ENCODE data around the gene VANGL2.

The VANGL2 gene

DNA sequence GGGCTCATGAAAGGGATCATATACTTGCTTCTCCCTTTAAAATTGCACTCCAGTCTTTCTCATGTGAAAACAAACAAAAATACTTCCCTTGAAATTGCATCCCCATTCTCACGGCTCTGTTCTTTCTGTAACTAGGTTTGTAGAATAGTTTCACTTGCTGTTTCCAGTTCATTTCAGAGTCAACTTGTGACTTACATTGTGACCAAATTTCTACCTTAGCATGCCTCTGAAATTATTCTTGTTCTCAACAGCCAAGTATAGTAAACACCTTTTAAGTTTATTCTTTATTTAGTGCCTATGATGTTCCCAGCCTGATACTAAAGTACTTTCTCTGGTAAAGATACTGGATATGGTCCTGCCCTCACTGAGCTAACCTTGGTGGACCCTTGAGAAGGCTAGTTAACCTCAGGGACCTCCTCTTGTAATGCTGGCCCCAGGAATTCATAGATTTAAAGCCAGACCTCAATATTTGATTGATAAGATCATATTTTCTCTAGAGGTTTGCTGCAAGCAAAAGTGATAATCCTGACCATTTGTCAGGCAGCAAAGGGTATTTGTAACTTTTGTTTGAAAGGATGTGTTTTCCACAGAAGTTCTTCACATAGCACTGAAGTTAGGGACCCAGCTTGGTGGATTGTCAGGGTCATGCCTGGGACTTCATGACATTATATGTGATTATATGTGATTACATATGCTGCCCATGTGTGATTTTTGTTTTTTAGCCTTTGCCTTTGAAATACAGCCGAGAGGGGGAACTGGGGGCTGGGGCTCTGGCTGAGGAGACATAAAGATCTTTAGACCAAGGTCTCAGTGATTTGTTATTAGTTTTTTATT lies 29.6 kb downstream of the VANGL2 start:
- no peak for DNase-seq

DNA sequence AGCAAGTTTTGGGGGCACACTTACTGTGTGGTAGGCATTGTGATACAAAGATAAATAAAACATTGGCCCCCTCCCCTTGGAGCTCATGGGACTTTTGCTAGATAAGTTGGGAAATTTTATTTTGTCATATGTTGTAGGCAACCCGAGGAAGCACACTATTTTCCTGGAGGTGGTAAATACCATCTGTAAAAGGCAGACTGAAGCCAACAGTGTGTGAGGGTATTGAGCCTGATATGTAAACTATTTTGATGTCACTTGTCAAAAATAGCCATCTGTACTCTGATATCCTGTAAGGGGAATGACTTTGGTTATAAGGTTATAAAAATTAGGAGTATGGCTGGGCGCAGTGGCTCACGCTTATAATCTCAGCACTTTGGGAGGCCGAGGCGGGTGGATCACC lies 30.6 kb downstream of the VANGL2 start:
- no peak for DNase-seq

DNA sequence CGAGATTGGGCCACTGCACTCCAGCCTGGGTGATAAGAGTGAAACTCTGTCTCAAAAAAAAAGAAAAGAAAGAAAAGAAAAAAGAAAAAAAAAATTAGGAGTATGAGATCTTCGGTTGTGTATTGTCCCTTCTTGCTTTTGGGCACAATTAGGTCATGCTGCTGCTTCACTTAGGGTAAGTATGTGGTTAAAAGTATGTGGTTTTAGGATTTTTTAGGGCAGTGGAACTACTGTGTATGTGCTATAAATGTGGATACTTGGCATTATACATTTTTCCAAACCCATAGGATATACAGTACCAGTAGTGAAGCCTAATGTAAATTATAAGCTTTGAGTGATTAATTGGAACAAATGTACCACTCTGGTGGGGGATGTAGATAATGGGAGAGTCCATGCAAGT lies 31.2 kb downstream of the VANGL2 start:
- DNase-seq: no peak

DNA sequence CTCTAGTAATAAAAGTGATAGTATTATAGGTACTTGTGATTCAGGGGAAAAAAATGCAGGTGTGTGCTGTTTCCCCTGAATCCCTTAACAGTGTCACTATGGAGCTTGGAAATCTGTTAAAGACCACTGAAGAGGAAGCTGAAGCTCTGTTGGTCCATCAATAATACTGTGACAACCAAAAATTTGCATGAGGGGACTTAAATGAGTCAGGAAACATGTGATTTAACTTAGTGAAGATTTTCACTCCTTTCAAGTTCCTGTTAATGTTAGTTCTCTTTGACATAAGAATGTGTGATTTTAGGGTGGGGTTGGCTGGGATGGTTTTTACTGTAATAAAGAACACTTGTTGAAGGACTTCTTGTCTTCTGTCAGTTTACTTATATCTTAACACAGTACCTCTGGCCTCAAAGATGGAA lies 32.0 kb downstream of the VANGL2 start:
- no peak for DNase-seq

DNA sequence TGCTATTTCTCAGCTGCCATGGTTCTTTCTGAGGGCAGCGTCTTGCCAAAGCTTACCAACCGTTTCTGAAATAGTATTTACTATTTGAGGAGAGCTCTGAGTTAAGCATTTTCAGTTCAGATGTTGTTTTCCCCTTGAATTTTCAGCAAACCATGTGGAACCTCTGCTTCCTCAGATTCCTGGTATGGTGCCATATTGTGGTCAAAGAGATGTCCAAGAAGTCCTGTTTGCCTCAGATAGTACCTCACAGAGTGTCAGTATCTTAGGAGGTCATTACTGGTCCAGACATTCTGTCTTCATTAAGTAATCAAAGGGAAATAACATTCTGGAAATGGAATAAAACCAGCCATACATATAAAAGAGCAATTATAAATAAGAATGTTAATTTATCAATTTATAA lies 36.6 kb downstream of the VANGL2 start:
- no peak for DNase-seq

DNA sequence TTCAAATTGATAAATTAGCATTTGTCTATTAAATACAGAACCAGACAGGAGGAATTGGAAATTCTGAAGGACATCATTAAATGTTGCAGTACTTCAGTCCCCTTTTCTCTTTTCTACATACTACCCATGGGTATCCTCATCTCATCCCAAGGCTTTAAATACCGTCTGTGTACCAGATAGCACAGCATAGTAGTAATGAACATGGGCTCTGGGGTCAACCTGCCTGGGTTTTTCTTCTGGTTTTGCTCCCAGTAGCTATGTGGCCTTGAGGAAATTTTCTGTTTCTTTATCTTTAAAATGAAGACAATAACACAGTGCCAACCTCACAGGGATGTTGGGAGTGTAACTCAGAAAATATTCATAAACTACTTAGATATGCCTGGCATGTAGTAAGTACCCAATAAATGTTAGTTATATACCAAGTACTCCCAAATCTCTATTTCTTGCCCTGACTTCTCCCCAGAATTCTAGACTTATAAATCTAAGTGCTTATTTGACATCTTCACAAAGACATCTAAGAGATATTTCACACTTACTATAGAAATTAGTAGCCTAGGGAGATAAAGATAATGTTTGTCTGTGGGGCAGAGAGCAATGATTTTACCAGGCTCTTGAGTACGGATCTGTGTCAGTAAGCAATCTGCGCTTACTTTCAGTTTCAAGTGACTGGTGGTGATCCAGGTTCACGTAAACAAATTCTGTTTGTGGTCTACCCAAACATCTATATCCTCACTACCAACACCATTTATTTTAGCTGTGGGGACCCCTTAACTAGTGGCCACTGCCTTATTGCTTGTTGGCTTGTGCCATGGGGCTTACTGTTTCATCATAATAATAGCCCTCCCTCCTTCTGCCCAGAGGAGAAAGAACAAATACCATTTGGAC lies 37.3 kb downstream of the VANGL2 start:
- no peak for DNase-seq

DNA sequence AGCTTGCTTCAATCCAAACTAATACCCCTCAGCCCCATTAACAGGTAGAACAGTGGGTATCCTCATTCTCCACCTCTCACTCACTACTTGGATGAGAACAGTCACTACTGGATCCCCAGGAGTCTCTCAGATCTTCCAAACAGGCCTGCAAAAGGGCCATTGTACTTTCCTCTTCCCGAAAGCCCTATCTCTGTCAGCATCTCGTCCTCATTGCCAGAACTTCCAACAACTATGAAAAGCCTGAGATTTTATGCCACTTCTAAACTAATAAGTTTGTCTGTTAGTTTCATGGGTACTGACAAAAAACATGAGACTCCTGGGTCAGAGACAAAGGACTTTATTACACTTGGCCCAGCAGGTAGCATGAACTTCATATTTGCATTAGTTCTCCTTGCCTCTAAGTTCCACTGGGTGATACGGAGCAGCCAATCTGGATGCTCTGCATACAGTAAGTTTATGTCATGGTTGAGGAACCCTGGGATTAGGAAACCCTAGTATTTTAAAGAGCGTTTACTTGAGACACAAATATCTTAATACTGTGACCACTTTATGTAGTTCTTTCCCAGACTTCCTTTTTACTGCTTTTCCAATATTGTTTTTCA lies 38.1 kb downstream of the VANGL2 start:
- no peak for DNase-seq

DNA sequence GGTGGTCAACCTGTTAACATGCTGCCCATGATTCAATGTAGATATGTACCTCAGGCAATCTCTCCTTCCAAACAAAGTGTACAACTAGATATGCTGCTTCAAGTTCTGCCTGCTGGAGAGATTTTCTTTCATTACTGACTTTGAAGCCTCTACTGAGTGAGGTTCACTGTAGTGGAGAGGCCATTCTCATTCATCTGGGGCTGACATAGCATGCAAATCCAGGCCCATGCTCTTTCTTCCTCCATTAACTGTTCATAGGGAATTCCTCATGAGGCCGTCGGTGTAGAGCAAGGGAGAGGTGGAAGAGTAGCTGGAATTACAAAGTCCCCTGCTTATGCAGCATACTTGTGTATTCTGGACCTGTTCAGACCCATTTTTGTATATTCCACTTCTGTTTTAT lies 38.6 kb downstream of the VANGL2 start:
- no peak for DNase-seq

DNA sequence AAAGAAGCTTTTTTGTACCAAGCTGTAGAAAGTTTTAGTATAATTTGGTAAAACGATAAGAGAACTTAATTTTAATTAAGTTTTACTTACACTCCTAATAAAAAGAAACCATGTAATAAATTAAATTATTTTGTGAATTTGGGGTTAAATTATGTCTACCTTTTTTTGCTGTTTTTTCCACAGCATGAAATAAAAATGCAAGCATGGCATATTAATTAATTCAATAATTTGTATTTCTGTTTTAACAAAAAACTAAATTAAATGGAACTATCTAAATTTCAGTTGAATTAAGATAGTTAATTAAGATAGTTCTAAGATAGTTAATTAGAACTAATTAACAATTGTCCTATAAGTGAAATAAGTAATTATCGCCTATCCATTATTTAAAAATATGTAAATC lies 39.4 kb downstream of the VANGL2 start:
- DNase-seq: no peak

DNA sequence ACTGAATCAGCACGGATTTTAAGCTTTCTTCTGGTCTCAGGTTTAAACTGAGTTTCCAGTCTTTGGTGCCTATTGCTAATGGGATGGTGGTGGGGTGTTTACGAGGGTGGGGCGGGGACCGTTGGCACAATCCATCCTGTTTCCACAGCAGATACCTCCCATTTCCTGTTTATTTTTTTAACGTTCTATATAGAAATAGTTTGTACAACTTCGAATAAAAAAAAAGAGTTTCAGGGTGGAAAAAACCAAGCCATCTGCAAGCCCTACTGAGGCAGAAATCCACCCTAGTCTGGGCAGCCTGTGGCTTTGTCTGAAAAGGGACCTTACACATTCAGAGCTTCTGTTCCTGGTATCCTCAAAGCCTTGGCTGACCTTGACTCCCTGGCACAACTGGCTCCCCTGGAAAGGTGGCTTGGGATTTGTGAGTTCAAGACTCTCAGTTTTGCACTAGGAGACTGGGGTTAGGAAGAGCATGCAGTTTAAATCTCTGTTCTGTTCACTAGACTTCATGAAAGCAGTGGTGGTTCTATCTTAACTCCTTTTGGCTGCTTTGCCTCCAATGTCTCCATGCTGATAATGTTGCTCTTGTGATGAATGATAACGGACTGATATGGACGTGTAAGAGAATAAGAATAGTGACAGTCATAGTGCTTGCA lies 46.7 kb downstream of the VANGL2 start:
- no peak for DNase-seq

DNA sequence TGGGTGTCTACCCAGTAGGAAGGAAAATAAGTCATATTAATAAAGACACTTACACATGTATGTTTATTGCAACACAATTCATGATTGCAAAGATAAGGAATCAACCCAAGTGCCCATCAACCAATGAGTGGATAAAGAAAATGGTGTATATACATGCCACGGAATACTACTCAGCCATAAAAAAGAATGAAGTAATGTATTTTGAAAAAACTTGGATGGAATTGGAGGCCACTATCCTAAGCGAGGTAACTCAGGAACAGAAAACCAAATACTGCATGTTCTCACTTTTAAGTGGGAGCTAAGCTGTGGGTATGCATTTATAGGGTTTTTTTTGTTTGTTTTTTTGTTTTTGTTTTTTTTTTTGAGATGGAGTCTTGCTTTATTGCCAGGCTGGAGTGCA lies 49.1 kb downstream of the VANGL2 start:
- DNase-seq: no peak

DNA sequence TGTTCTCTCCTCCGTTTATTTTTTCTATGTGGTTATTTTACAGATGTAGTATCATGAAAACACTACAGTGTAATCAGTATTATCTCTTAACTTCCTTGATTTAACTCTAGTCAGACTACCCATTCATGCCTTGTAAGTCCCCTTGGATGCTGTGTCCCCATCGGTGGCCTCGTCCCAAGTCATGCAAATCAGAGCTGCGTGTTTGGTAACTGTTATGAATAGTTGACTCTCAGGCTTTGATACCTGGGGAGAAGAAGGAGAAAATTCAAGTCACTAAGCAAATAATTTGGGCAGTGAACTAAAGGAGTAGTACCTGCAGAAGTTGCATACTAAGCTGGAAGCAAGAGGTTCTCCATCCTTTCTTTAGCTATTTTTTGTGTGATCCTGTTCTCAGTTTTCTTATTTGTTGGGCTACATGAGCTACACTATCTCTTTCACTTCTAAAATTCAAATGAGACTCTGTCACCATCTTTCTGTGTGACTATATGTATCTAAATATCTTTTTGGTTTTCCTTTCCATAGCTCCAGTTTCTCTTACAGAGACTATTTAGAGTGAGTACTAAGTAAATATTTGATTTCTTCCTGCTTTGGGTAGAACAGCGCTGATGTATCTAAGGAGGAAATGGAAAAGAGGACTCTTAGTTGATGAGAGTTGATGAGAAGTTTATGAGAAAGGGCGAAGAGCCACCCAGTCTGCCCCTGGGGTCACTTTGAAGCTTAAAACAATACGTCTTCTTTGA lies 50.9 kb downstream of the VANGL2 start:
- no peak for DNase-seq

DNA sequence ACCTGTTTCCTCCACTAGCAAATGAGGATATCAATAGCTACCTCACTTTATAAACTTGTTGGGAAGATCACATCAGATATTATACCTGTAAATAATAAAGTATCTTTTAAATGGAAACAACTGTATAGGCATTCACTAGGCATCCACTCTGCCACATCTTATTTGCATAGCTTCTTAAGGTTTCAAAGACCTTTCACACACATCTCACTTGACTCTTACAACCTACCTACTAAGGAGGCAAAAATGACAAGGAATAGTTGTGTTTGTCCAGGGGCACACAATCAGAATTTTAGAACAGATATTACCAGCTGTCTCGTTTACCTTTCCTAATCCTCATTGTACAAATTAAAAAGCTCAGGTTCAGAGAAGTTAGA lies 51.5 kb downstream of the VANGL2 start:
- no peak for DNase-seq

DNA sequence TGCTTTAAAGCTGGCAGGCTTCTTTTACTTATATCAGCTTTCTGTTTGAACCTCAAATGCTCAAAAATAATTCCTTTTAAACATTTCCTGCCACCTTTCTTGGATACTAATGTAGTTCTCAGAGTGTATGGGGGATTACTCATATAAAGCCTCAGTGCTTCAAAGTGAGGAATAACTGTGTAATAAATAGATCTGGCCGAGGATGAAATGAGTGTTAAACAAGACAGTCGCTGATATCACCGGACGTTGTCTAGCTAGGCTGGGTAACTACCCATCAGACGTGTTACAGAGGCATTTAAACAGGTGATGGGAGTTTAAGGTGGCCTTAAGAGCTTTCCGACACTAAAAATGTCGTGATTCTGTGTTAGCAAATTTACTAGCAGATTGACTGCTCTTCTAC lies 53.1 kb downstream of the VANGL2 start:
- DNase-seq: no peak

DNA sequence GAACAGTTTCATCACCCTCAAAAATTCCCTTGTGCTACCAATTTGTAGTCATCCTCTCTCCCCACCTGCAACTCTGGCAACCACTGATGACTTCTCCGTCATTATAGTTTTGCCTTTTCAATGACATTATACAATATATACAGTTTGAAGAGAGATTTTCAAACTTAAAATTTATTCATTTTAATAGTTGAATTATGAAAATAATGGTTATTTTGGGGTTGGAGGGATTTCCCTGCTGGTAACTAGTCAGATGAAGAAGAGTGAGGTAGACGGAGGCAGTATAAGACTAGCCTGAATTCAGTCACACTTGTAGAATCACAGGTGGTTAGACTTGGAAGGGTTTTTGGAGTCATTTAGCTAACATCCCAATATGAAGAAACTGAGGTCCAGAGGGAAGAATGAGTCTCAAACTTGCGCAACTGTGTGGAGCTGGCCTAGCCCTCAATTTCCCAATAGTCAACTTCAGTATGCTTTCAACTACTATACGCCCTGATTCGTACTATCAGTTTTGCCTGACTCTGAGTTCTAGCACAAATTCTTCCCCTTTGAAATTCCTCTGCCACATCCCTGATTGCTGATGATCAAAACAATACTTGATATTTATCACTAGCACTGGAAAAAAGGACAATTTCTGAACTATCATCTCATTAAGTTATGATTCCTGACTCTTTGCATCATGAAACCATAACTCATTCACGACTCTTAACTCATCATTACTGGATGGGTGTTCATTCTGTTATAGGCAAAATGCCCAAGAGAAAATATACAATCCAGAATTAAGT lies 54.2 kb downstream of the VANGL2 start:
- no peak for DNase-seq

DNA sequence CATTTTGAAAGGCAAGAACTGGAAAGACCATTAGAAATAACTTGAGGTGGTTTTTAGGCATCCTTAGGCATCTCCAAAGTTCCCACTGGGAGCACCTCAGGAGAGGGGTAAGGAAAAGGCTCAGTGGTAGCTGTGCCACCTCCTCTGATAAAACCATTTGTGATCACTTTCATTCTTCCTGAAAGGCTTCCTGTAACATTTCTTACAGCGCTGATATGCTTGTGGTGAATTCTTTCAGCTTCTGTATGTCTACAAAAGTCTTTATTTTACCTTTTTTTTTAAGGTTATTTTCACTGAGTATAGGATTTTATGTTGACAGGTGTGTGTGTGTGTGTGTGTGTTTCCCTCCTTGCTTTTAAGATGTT lies 54.8 kb downstream of the VANGL2 start:
- no peak for DNase-seq

DNA sequence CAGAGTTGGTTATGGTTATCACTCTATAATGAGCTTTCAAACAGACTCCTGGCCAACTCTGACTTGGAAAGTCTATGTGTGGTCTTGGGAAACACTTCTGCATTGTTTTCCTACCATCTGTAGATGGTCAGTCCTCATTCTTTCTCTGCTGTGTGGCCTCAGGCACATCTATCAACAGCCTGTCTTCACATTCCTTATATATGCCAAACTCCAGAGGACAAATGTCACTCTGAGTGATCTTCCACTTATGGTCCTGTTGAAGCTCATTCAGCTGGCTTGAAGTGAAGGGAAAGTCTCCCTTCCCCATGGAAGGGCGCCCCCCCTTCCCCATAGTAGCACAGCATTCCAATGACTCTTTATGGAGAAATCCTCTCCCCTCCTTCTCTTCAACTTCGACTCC lies 58.7 kb downstream of the VANGL2 start:
- no peak for DNase-seq

DNA sequence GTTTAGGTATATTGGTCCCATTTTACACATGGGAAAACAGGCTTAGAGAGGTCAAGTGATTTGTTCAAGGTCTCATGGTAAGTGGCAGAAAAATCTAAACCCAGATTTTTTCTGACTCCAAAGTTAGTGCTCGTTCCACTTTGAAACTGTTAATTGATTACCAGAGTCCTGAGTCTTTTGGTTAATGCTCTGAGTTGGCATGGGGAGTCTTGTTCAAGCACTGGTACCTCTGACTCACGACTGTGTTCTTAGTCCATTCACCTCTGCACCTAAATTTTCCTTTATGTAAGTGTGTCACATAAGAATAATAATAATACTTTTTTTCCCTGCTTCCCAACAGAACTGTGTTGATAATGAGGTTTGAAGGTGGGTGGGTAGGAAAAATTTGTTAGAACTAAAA lies 59.3 kb downstream of the VANGL2 start:
- no peak for DNase-seq

DNA sequence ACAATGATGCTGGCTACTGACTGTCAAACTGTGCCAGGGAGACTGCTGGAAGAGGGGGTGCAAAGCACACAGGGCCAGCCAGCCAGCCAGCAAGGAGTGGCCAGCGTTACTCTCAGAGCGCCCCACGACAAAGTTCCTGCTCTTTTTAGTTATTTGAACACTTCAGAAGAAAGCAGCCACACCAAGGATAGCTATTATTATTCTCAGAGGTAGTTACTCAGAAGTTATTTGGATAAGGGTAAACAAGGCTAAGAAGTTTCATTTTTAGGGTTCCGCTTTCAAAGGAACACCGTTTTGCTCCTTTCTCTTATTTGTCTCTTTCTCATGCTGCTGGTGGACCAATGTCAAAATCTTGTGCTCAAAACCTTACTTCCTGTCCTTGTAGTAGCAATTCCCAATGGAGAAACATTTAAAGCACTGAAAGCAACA lies 59.9 kb downstream of the VANGL2 start:
- no peak for DNase-seq

DNA sequence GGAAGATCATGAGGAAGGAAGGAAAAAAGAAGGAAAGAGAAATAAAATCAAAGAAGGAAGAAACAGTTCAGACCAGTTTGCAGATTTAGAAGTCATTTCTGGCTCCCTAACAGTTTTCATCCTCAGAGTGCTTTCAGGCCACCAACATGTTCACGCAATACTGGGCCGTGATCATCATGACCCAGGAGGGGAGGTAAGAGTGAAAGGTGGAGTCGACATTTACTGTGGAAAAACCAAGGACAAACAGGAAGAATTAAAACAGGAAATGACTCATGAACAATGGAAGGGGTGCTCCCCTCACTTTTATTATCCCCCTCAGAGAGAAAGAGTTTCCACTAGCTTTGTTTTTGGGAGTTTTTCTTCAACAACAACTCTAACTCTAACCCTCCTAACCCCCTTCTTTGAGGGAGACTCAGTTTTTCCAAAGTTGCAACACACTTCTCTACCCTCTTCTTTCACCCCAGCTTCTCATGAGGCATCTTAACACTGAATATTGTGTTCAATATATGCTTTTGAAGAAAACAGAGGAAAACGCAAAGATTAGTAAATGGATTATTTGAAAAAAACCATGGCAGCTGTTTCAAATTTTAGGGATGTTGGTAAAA lies 60.4 kb downstream of the VANGL2 start:
- DNase-seq: no peak

DNA sequence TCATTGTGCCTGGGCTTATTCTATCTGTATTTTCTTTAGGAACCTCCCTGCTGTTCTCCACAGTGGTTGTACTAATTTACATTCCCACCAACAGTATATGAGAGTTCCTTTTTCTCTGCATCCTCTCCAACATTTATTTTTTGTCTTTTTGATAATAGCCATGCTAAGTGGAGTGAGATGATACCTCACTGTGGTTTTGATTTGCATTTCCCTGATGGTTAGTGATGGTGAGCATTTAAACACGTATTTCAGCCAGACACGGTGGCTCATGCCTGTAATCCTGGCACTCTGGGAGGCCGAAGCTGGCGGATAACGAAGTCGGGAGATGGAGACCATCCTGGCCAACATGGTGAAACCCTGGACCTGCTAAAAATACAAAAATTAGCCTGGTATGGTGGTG lies 64.8 kb downstream of the VANGL2 start:
- DNase-seq: no peak
